ENCODE measurements around the gene CNTNAP2.

CNTNAP2 gene

GRCh38 chr7:147276106-147276505 lies 1159.5 kb downstream of the CNTNAP2 start:
- DNase-seq (ENCODE audit: insufficient read length, low spot score) (no peak), FAIRE-seq (no peak)
- no peak for TF ChIP-seq POLR2A (IDR thresholded peaks at IDR 0.05; ENCODE audit: low read depth, low read length)
- TF ChIP-seq PAX5 (IDR thresholded peaks at IDR 0.05; ENCODE audit: insufficient read depth, low read length, severe bottlenecking) = no peak
- TF ChIP-seq TAF1 (IDR thresholded peaks at IDR 0.05; ENCODE audit: low read depth, low read length) = no peak

- TF ChIP-seq POLR2AphosphoS5 (IDR thresholded peaks at IDR 0.05; ENCODE audit: low read depth, low read length) (no peak), PAX5 (IDR thresholded peaks at IDR 0.05; ENCODE audit: insufficient read depth, low read length, severe bottlenecking) (no peak), TAF1 (IDR thresholded peaks at IDR 0.05; ENCODE audit: low read depth, low read length) (no peak), POU2F2 (IDR thresholded peaks at IDR 0.05; ENCODE audit: low read depth, low read length) (no peak), POLR2A (IDR thresholded peaks at IDR 0.05; ENCODE audit: low read depth, low read length) (no peak), SPI1 (IDR thresholded peaks at IDR 0.05; ENCODE audit: low read depth, low read length) (no peak)
- DNase-seq (ENCODE audit: insufficient read length, low spot score) = no peak
- FAIRE-seq = no peak
Measured at GRCh38 chr7:147276783-147277370, 1160.3 kb downstream of the CNTNAP2 start.

DNA sequence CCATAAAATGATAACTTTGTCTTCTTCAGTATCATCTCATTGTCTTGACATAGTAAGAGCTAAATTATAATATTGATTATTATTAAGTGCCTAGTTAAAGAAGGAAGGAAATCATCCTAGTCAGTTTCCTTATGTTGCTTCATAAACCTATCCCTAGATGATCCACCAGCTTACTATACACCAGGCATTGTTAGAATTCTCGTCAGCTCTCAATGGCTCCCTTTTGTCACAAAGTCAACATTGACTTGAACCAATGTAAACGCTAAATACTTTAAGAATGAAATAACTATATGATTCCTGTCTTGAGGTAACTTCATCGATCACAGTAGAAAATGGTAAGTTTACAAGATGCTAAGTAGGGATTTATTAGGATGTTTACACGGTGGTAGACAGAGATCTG lies 1162.9 kb downstream of the CNTNAP2 start:
- FAIRE-seq (no peak), DNase-seq (ENCODE audit: insufficient read length, low spot score) (no peak)
- TF ChIP-seq SPI1 (IDR thresholded peaks at IDR 0.05; ENCODE audit: low read depth, low read length) (no peak), POU2F2 (IDR thresholded peaks at IDR 0.05; ENCODE audit: low read depth, low read length) (no peak), POLR2A (IDR thresholded peaks at IDR 0.05; ENCODE audit: low read depth, low read length) (no peak), PAX5 (IDR thresholded peaks at IDR 0.05; ENCODE audit: insufficient read depth, low read length, severe bottlenecking) (no peak), POLR2AphosphoS5 (IDR thresholded peaks at IDR 0.05; ENCODE audit: low read depth, low read length) (no peak), TAF1 (IDR thresholded peaks at IDR 0.05; ENCODE audit: low read depth, low read length) (no peak)

DNA sequence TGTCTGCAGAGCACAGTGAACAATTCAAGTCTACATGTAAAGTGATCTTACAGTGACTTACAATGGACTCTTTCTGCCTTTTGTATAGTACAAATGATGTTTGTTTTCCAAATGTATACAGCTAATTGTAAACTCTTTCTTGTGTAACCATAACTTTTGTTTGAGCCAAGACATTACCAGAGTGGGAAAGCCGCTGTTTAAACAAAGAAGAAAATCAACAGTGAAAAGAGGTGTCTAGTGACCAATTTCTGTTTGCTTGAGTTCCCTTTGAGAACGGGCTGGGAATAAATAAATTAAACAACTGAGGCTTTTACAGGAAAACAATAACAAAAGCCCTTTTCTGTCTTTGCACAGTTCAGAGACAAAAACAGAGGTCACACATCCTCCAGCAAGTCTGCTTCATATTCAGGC lies 1163.4 kb downstream of the CNTNAP2 start:
- TF ChIP-seq POLR2AphosphoS5 (IDR thresholded peaks at IDR 0.05; ENCODE audit: low read depth, low read length) (no peak), PAX5 (IDR thresholded peaks at IDR 0.05; ENCODE audit: insufficient read depth, low read length, severe bottlenecking) (no peak), POU2F2 (IDR thresholded peaks at IDR 0.05; ENCODE audit: low read depth, low read length) (no peak), SPI1 (IDR thresholded peaks at IDR 0.05; ENCODE audit: low read depth, low read length) (no peak)
- DNase-seq (ENCODE audit: insufficient read length, low spot score) (no peak), FAIRE-seq (no peak)

DNA sequence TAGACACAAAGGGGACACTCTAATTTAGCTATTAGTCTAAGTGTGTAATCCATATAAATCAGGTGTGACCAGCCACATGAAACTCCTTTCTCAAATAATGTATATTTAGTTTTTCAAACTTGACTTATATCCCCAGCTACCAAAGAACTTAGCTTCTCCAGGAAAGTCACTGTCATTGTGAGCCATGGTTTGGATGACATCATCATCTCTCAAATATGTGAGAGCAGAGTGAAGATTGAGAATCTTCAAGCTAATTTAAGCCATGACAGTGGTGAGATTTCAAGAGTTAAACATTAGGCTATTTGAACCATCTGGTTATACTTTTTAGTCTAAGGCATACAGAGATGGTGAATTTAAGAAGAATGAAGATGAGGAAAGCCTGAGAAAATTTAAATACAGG lies 1165.6 kb downstream of the CNTNAP2 start:
- TF ChIP-seq POLR2A (IDR thresholded peaks at IDR 0.05; ENCODE audit: low read depth, low read length) (no peak), SPI1 (IDR thresholded peaks at IDR 0.05; ENCODE audit: low read depth, low read length) (no peak), POLR2AphosphoS5 (IDR thresholded peaks at IDR 0.05; ENCODE audit: low read depth, low read length) (no peak), PAX5 (IDR thresholded peaks at IDR 0.05; ENCODE audit: insufficient read depth, low read length, severe bottlenecking) (no peak), POU2F2 (IDR thresholded peaks at IDR 0.05; ENCODE audit: low read depth, low read length) (no peak), TAF1 (IDR thresholded peaks at IDR 0.05; ENCODE audit: low read depth, low read length) (no peak)
- DNase-seq (ENCODE audit: insufficient read length, low spot score) (no peak), FAIRE-seq (no peak)

DNA sequence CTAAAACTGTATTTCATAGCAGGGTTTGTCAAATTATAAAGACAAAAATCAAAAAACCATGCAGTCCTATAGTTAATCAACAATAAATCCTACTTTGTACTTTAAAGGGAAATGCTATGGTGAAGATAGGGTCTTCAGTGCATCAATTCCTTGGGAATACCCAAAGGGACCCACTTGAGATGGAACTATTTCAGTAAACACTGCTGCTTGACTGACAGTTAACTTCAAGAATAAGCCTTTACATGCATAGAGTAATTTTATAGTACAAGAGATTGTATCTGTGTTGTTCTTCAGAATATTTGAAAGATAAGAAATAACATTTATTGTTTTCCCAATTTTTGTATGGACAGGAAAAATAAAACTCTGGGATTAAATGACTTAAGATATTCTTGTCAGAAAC lies 1179.6 kb downstream of the CNTNAP2 start:
- TF ChIP-seq PAX5 (IDR thresholded peaks at IDR 0.05; ENCODE audit: insufficient read depth, low read length, severe bottlenecking) (no peak), POLR2AphosphoS5 (IDR thresholded peaks at IDR 0.05; ENCODE audit: low read depth, low read length) (no peak)
- FAIRE-seq = no peak

GRCh38 chr7:147296986-147297385 lies 1180.4 kb downstream of the CNTNAP2 start:
- FAIRE-seq (no peak), DNase-seq (ENCODE audit: insufficient read length, low spot score) (no peak)
- no peak for TF ChIP-seq POLR2A (IDR thresholded peaks at IDR 0.05; ENCODE audit: low read depth, low read length)
- TF ChIP-seq POLR2AphosphoS5 (IDR thresholded peaks at IDR 0.05; ENCODE audit: low read depth, low read length) = no peak
- no peak for TF ChIP-seq TAF1 (IDR thresholded peaks at IDR 0.05; ENCODE audit: low read depth, low read length)
- TF ChIP-seq SPI1 (IDR thresholded peaks at IDR 0.05; ENCODE audit: low read depth, low read length) = no peak
- no peak for TF ChIP-seq PAX5 (IDR thresholded peaks at IDR 0.05; ENCODE audit: insufficient read depth, low read length, severe bottlenecking)
- no peak for TF ChIP-seq POU2F2 (IDR thresholded peaks at IDR 0.05; ENCODE audit: low read depth, low read length)

More for the DNA sequence above, 1179.6 kb downstream of the CNTNAP2 start:
- no peak for DNase-seq (ENCODE audit: insufficient read length, low spot score)

DNA sequence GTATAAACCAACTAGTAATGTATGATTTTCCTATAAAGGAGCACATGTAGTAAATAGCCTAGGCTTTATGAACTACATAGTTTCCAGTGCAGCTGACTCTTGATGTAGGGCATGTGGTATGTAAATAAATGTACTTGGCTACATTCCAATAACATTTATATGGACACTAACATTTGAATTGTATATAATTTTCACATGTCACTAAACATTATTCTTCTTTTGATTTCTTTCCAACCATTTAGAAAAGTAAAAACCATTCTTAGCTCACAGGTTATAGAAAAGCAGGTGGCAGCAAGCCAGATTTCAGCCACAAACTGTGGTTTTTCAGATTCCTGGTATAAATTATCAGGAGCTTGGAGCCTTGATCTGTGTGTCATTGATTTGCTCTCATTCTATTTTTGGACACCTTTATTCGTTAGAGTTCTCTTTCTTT lies 1182.0 kb downstream of the CNTNAP2 start:
- no peak for DNase-seq (ENCODE audit: insufficient read length, low spot score)
- no peak for TF ChIP-seq SPI1 (IDR thresholded peaks at IDR 0.05; ENCODE audit: low read depth, low read length)
- TF ChIP-seq POU2F2 (IDR thresholded peaks at IDR 0.05; ENCODE audit: low read depth, low read length) = no peak
- TF ChIP-seq POLR2A (IDR thresholded peaks at IDR 0.05; ENCODE audit: low read depth, low read length) = no peak
- TF ChIP-seq POLR2AphosphoS5 (IDR thresholded peaks at IDR 0.05; ENCODE audit: low read depth, low read length) = no peak
- no peak for TF ChIP-seq TAF1 (IDR thresholded peaks at IDR 0.05; ENCODE audit: low read depth, low read length)
- TF ChIP-seq PAX5 (IDR thresholded peaks at IDR 0.05; ENCODE audit: insufficient read depth, low read length, severe bottlenecking) = no peak
- no peak for FAIRE-seq

DNA sequence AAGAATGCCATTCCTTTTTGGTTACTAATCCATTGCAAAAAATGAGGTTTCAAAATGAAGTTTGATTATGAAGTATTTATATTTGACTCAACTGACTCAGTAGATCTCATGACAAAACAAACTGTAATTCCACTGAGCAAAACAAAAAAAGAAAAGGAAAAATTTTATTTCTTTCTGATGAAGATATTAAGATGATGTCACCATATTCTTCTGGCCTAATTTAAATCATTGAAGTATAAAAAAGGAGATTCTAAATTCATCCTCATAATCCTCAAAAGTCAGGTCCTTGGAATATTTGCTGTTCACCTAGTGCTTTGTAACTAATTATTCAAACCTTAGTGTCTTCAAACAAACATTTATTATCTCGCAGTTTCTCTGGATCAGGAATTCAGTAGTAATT lies 1183.7 kb downstream of the CNTNAP2 start:
- no peak for DNase-seq (ENCODE audit: insufficient read length, low spot score)

DNA sequence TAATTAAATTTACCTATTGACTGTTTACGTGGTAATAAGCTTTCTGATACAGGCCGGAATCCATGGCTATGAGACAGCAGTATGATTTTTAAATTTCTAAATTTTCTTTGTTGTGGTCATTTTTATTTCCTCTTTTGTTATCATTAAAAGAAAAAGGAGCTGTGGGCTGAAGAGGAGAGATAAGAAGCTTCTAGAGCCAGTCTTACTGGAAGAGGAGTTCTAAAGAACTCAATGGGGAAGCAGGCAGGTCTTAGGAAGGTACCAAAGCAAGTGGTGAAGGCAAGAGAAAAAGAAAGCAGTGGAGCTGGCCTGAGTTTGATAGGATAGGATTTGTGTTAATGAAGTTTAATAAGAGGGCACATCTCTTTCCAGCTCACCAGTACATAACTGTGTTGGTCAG lies 1187.8 kb downstream of the CNTNAP2 start:
- FAIRE-seq (no peak), DNase-seq (ENCODE audit: insufficient read length, low spot score) (no peak)
- no peak for TF ChIP-seq PAX5 (IDR thresholded peaks at IDR 0.05; ENCODE audit: insufficient read depth, low read length, severe bottlenecking)
- TF ChIP-seq POU2F2 (IDR thresholded peaks at IDR 0.05; ENCODE audit: low read depth, low read length) = no peak
- no peak for TF ChIP-seq POLR2A (IDR thresholded peaks at IDR 0.05; ENCODE audit: low read depth, low read length)
- TF ChIP-seq TAF1 (IDR thresholded peaks at IDR 0.05; ENCODE audit: low read depth, low read length) = no peak
- TF ChIP-seq POLR2AphosphoS5 (IDR thresholded peaks at IDR 0.05; ENCODE audit: low read depth, low read length) = no peak
- no peak for TF ChIP-seq SPI1 (IDR thresholded peaks at IDR 0.05; ENCODE audit: low read depth, low read length)

More for the DNA sequence above, 1183.7 kb downstream of the CNTNAP2 start:
- no peak for TF ChIP-seq POLR2A (IDR thresholded peaks at IDR 0.05; ENCODE audit: low read depth, low read length)
- TF ChIP-seq SPI1 (IDR thresholded peaks at IDR 0.05; ENCODE audit: low read depth, low read length) = no peak
- no peak for TF ChIP-seq TAF1 (IDR thresholded peaks at IDR 0.05; ENCODE audit: low read depth, low read length)
- no peak for FAIRE-seq
